Right lobe of liver (tissue), 6 donors: ENCODE results near the gene FGF21. TPM values are rescaled to one million over a fixed set of nuclear protein-coding genes. Genes with fewer than 3 reads are reported as not detected.

Experiments
- ATAC-seq, 4 donors: fragments of 200-7000 bp; cut with Tn5 transposase; one replicate each; pipeline ENCODE4 v1.9.1; 2020; ENCODE audit warnings: mild to moderate bottlenecking in 4 of 4, moderate library complexity in 4 of 4
- DNase-seq, 3 donors: peaks; one replicate each; pipeline ENCODE4 v3.0.0-alpha.2; 2020
- H3K27ac ChIP-seq, 3 donors: fragments of 200-600 bp; one replicate each; pipeline ENCODE4 v1.8.0; 2022
- H3K27me3 ChIP-seq, 2 donors: fragments of 200-600 bp; one replicate each; pipeline ENCODE4 v1.8.0; 2022
- H3K36me3 ChIP-seq, 4 donors: fragments of 200-600 bp; sonication (generic) in 1 of 4; one replicate each; pipeline versions ENCODE4 v1.5.1 to v1.8.0; 2017 to 2022; ENCODE audit warnings: control low read depth in 1 of 4
- H3K4me1 ChIP-seq, 4 donors: fragments of 200-600 bp; sonication (generic) in 1 of 4; one replicate each; pipeline versions ENCODE4 v1.5.1 to v1.8.0; 2017 to 2022; ENCODE audit warnings: control low read depth in 1 of 4
- H3K4me3 ChIP-seq, 3 donors: fragments of 200-600 bp; one replicate each; pipeline ENCODE4 v1.8.0; 2022
- H3K9me3 ChIP-seq, 4 donors: fragments of 200-600 bp; sonication (generic) in 1 of 4; one replicate each; pipeline versions ENCODE4 v1.5.1 to v1.8.0; 2017 to 2022; ENCODE audit warnings: control low read depth in 1 of 4
- POLR2A ChIP-seq: fragments of 450-650 bp; IDR thresholded peaks from one replicate; pipeline ENCODE4 v1.6.1; 2017; ENCODE audit warnings: antibody characterized with exemption, mild to moderate bottlenecking
- WGBS: methylation state at CpG from one replicate; pipeline ENCODE4 v1.1.6; 2018; ENCODE audit warnings: low coverage, low lambda C conversion rate; ENCODE audit not compliant: insufficient coverage; ENCODE audit errors: missing lambda C conversion rate; 5-methylcytosine and 5-hydroxymethylcytosine counted together
- intact Hi-C, 2 donors: fragments of 100-400 bp; cut with DNase I; formaldehyde crosslinking; loops; one replicate each; pipeline versions ENCODE4 v1.11.2 to v1.14.1; 2022
- total RNA-seq, 6 experiments: library from RNA; depleted of rRNA in 2 of 6; stranded (reverse); fragments of >200 nt in 2 of 6; fragmentation: NEBNext Ultra II Directional in 3 of 6; extraction: Animal tissue kit (Norgen Biotek cat#: 25700) in 3 of 6; gene quantifications; one replicate each; pipeline versions ENCODE4 v1.1.0 to v1.2.4, GENCODE V29; 2016 to 2023
- TF ChIP-seq, protein P1 (sequence below), 4 donors: fragments of 200-600 bp in 3 of 4; fragments of 450-650 bp in 1 of 4; IDR thresholded peaks; one replicate each; pipeline versions ENCODE4 v1.5.1 to v1.8.0; 2016 to 2022; ENCODE audit warnings: antibody characterized with exemption in 4 of 4, mild to moderate bottlenecking in 2 of 4
- donor health status: DM: no; HTN: yes; CAD: no.
- donor health status: DM: no; HTN: no; CAD: no.
- donor health status: DM: no; HTN: no; CAD: no.
- donor health status: DM: no; HTN: yes; CAD: no.
- donor health status: DM: no; HTN: yes; CAD: no.

The FGF21 gene
- total RNA-seq, 6 experiments from 2014 or later, result 5.1 to 55.3 (median 32.7) TPM; not detected in 1

DNA sequence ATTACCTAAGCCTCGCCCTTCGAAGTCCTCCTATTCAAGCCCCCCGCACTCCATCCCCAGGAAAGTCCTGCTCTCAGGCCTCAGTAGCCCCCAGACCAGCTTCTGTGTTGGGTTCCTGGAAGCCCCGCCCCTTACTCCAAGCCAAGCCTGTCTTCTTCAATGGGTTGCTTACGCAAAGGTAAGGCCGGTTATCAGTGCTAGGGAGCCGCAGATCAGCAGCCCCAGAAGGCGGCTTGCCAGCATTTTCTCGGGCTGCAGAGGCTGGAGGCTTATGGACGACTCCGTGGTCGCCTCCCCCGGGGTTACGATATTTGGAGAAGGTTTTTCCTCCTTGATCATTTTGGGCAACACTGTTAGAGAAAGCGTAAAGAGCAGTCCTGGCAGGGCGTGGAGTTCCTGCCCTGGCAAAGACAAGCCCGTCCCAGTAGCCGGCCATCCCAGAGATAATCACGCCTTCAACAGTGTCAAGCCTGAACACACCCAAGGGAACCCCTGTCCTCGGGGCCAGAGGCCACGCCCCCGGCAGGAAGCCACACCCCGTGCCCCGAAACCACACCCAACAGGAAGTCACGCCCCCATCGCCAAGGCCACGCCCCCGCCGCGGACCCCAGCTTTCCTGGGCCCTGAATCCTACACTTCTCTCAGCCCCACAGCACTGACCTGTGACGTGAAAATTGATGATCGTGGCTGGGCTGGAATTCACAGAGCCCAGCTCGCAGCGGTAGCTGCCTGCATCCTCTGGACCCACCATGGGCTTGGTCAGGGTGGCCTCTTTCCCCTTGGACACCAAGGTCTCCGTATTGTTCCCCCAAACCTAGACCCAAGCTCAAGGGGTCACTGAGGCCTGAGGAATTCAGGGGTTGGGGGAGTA, 14.0 kb upstream of the FGF21 start:
- TF ChIP-seq, protein P1, sequence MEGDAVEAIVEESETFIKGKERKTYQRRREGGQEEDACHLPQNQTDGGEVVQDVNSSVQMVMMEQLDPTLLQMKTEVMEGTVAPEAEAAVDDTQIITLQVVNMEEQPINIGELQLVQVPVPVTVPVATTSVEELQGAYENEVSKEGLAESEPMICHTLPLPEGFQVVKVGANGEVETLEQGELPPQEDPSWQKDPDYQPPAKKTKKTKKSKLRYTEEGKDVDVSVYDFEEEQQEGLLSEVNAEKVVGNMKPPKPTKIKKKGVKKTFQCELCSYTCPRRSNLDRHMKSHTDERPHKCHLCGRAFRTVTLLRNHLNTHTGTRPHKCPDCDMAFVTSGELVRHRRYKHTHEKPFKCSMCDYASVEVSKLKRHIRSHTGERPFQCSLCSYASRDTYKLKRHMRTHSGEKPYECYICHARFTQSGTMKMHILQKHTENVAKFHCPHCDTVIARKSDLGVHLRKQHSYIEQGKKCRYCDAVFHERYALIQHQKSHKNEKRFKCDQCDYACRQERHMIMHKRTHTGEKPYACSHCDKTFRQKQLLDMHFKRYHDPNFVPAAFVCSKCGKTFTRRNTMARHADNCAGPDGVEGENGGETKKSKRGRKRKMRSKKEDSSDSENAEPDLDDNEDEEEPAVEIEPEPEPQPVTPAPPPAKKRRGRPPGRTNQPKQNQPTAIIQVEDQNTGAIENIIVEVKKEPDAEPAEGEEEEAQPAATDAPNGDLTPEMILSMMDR (IDR thresholded peaks at IDR 0.05), result no peak
- TF ChIP-seq POLR2A, result no peak
- intact Hi-C loops, result no loop called here
- ATAC-seq (peak in 2 of 4 donors; percentile 10 to 13), DNase-seq (peak in 1 of 3 donors; percentile 68)
- Histone ChIP-seq H3K27me3 (no peaks in the 10 kb centered on the region), H3K9me3 (no peaks in the 10 kb centered on the region), H3K4me3 (no peak overlapping the region), H3K36me3 (no peaks in the 10 kb centered on the region), H3K27ac (peak overlapping the region in 2 of 3 donors; percentile 6 to 65), H3K4me1 (peaks cover 0 to 5% (median 0%) of the 10 kb centered on the region in 4 donors)
- 33% methylated on average over 22 of the region's 35 CpGs for WGBS

DNA sequence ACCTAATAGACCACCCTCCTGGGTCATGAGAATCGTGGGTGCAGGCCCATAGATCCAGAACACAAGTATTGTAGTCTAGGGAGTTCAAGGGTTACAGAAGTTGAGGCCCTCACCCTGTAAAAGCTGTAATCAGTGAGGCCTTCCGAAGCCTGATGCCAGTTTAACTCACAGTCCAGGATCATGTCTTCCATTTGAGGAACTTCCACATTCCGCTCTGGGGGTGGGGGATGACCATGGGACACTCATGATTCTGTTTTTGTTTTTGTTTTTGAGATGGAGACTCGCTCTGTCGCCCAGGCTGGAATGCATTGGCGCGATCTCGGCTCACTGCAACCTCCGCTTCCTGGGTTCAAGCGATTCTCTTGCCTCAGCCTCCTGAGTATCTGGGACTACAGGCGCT, 13.2 kb upstream of the FGF21 start:
- ATAC-seq, result no peak
- peaks cover 0 to 5% (median 0%) of the 10 kb centered on the region in 4 donors for H3K4me1 ChIP-seq
- no peak for DNase-seq
- intact Hi-C loops, result no loop called here
- no peak overlapping the region for H3K4me3 ChIP-seq
- H3K36me3 ChIP-seq, result no peaks in the 10 kb centered on the region
- H3K27ac ChIP-seq, result peak overlapping the region in 1 of 3 donors; percentile 6
- TF ChIP-seq, protein P1 (IDR thresholded peaks at IDR 0.05), result no peak
- TF ChIP-seq POLR2A, result no peak
- 100% methylated on average over 4 of the region's 11 CpGs for WGBS
- H3K9me3 ChIP-seq, result no peaks in the 10 kb centered on the region
- H3K27me3 ChIP-seq, result no peaks in the 10 kb centered on the region

DNA sequence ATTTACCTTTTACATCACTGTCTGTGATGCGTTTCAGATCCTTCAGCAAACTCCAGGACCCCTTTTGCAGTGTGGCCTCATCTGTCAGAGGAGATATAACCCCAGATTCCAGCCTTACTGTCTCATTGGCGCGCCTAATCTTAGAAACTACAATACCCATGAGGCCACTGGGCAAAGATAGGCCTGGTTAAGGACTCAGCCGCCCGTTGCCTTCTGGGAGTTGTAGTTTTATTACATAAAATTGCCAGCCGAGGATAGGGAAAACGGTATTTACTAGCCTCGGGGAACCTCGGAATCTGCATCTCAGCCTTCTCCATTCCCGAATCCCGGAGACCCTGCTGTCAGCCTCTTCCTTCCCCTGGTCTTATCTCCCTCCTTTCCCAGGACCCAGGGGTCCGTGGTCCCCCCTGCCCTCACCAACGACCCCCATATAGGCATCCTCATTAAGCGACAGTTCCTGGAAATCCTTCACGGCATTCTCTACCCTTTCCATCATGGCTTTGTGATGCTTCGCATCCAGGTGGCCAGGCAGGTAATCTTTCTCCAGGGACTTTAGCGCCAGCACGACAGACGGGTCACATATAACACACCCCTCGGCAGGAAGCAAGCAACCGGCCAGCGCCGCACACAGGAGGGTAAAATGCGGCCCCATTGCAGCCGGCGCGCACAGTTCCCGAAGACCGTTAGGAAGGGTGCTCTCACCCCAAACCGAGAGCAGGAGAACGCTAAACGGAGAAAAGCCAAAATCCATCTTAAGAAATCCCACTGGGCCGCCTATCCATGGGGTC, 9.9 kb upstream of the FGF21 start:
- 24% methylated on average over 31 of the region's 33 CpGs for WGBS
- H3K27ac ChIP-seq, result no peak overlapping the region
- H3K36me3 ChIP-seq, result no peaks in the 10 kb centered on the region
- DNase-seq (no peak), ATAC-seq (peak; percentile 45 to 68 (median 58))
- no peaks in the 10 kb centered on the region for H3K9me3 ChIP-seq
- TF ChIP-seq, protein P1 (IDR thresholded peaks at IDR 0.05), result no peak
- no peak for TF ChIP-seq POLR2A
- no peaks in the 10 kb centered on the region for H3K27me3 ChIP-seq
- intact Hi-C loops, result no loop called here
- H3K4me3 ChIP-seq, result no peak overlapping the region
- no peaks in the 10 kb centered on the region for H3K4me1 ChIP-seq

DNA sequence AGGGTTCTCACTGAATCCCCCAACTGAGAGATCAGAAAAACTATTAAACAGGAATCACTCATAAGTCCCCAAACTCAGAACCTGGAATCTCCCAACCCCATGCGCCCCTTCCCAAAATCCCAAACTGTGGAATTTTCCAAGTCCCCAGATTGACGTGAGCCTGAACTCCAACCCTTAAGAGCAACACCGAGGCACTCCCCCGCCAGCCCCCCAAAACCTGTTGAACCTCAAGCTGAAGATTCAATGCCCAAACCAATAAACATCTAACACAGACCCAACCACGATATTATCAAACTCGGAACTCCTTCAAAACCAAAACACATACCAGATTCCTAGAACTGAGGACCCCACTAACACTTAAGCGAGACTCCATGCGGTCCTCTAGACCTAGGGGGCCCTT, 9.2 kb upstream of the FGF21 start:
- Histone ChIP-seq H3K36me3 (no peaks in the 10 kb centered on the region), H3K4me3 (no peak overlapping the region), H3K27me3 (no peaks in the 10 kb centered on the region), H3K4me1 (no peaks in the 10 kb centered on the region), H3K9me3 (no peaks in the 10 kb centered on the region), H3K27ac (peak overlapping the region in 1 of 3 donors; percentile 51)
- WGBS, result 79% methylated on average over 5 of the region's 8 CpGs
- intact Hi-C loops, result no loop called here
- TF ChIP-seq, protein P1 (IDR thresholded peaks at IDR 0.05), result no peak
- TF ChIP-seq POLR2A, result no peak
- ATAC-seq, result no peak
- DNase-seq, result no peak
